HepG2 (cell line): ENCODE measurements around the gene FIZ1. TPM values are rescaled to one million over a fixed set of nuclear protein-coding genes. Genes with fewer than 3 reads are reported as not detected.

ENCODE experiments used
- ARNTL ChIP-seq: sonication (generic); formaldehyde crosslinking; IDR thresholded peaks from 2 replicates; pipeline ENCODE4 v1.4.0; 2020; ENCODE audit warnings: mild to moderate bottlenecking, missing genetic modification reagents
- BCL6 ChIP-seq: IDR thresholded peaks from 2 replicates; pipeline ENCODE4 v1.6.1; 2016; ENCODE audit warnings: missing genetic modification reagents, missing compliant biosample characterization
- FOXJ3 ChIP-seq: sonication (generic); formaldehyde crosslinking; IDR thresholded peaks from 2 replicates; pipeline ENCODE4 v1.4.0; 2020; ENCODE audit warnings: missing genetic modification reagents, mild to moderate bottlenecking, borderline replicate concordance
- FOXO1 ChIP-seq: sonication (generic); formaldehyde crosslinking; IDR thresholded peaks from 2 replicates; pipeline ENCODE4 v1.4.0; 2020; ENCODE audit warnings: missing genetic modification reagents
- NFE2L1 ChIP-seq: sonication (generic); formaldehyde crosslinking; IDR thresholded peaks from 2 replicates; pipeline ENCODE4 v1.4.0; 2020; ENCODE audit warnings: missing genetic modification reagents, mild to moderate bottlenecking, borderline replicate concordance
- SIX1 ChIP-seq: sonication (generic); formaldehyde crosslinking; IDR thresholded peaks from 2 replicates; pipeline ENCODE4 v1.4.0; 2020; ENCODE audit warnings: missing genetic modification reagents, borderline replicate concordance
- TBL1XR1 ChIP-seq: fragments of 150-350 bp; IDR thresholded peaks from 2 replicates; pipeline ENCODE4 v1.6.1; 2014; ENCODE audit warnings: borderline replicate concordance, low read length; ENCODE audit not compliant: partially characterized antibody
- ZFP62 ChIP-seq: sonication (generic); formaldehyde crosslinking; IDR thresholded peaks from 2 replicates; pipeline ENCODE4 v1.4.0; 2020; ENCODE audit warnings: missing genetic modification reagents
- ZNF430 ChIP-seq: sonication (generic); formaldehyde crosslinking; IDR thresholded peaks from 2 replicates; pipeline ENCODE4 v1.9.0; 2021; ENCODE audit warnings: mild to moderate bottlenecking, missing genetic modification reagents
- ZNF878 ChIP-seq: sonication (generic); formaldehyde crosslinking; IDR thresholded peaks from 2 replicates; pipeline ENCODE4 v1.8.1; 2023; ENCODE audit warnings: mild to moderate bottlenecking, missing genetic modification reagents, moderate library complexity
- polyA plus RNA-seq, 8 experiments: library from polyadenylated mRNA; depleted of rRNA in 3 of 8; stranded (reverse) in 7 of 8; unstranded in 1 of 8; fragments of >200 nt; fragmentation: Illumina TruSeq in 4 of 8; extraction: Trizol in 4 of 8; gene quantifications; 2 replicates each; pipeline versions ENCODE4 v1.2.1 to v1.2.3, GENCODE V29; 2011 to 2016; ENCODE audit warnings: low read depth in 4 of 8, missing spikeins in 1 of 8, mixed read lengths in 1 of 8; ENCODE audit not compliant: insufficient read depth in 1 of 8
- total RNA-seq, 5 experiments: library from RNA; depleted of rRNA; stranded (reverse); fragments of >200 nt; fragmentation: Illumina TruSeq; extraction: Trizol; gene quantifications; 2 replicates each; pipeline ENCODE4 v1.2.3, GENCODE V29; 2016; ENCODE audit warnings: low read depth in 1 of 5
- TF ChIP-seq, protein P1 (sequence below): IDR thresholded peaks from 2 replicates; pipeline ENCODE4 v1.6.1; 2016; ENCODE audit warnings: low read depth, missing genetic modification reagents, missing compliant biosample characterization
- TF ChIP-seq, protein P2 (sequence below): IDR thresholded peaks from 2 replicates; pipeline ENCODE4 v1.6.1; 2016; ENCODE audit warnings: mild to moderate bottlenecking, missing biosample characterization, missing genetic modification reagents
- TF ChIP-seq, protein P3 (sequence below): sonication (generic); formaldehyde crosslinking; IDR thresholded peaks from 2 replicates; pipeline ENCODE4 v1.5.0; 2020; ENCODE audit warnings: missing genetic modification reagents
- TF ChIP-seq, protein P4 (sequence below): sonication (generic); formaldehyde crosslinking; IDR thresholded peaks from 2 replicates; pipeline ENCODE4 v1.4.0; 2020; ENCODE audit warnings: missing genetic modification reagents
- TF ChIP-seq, protein P5 (sequence below): sonication (generic); formaldehyde crosslinking; IDR thresholded peaks from 2 replicates; pipeline ENCODE4 v1.4.0; 2020; ENCODE audit warnings: low read depth, mild to moderate bottlenecking, missing genetic modification reagents

FIZ1 gene
- total and polyA plus RNA-seq, 2 of the 13 experiments (the other 11 are each of a cell fraction or from before 2014, with no cell fraction given) = 3.6 to 5.9 TPM

DNA sequence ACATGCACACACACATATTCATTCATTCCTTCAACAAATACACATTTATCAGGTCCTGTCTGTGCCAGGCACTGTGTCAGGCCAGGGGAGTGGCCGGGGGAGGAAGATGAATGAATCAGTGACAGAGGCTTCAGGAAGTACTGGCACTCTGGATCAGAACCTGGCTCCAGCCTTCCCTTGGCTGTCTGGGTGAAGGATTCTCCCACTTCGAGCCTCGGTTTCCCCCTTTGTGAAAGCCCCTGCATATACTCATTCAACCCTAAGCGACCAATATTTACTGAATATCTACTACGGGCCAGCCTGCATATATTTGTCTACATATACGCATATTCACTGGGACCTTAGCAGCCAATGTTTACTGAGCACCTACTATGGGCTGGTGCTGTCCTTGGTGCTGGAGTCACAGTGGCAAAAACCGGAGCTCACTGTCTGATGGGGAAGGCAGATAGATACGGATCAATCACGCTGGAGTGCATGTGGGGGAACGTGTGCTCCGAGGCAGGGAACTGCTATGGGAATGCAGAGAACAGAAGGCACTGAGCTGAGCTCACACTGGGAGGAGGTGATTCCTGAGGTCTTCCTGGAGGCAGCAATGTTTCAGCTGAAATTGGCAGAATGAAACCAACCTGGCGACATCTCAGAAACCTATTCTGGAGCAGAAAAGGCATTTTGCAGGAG, 18.0 kb downstream of the FIZ1 start (continued):
- TF ChIP-seq, protein P1, sequence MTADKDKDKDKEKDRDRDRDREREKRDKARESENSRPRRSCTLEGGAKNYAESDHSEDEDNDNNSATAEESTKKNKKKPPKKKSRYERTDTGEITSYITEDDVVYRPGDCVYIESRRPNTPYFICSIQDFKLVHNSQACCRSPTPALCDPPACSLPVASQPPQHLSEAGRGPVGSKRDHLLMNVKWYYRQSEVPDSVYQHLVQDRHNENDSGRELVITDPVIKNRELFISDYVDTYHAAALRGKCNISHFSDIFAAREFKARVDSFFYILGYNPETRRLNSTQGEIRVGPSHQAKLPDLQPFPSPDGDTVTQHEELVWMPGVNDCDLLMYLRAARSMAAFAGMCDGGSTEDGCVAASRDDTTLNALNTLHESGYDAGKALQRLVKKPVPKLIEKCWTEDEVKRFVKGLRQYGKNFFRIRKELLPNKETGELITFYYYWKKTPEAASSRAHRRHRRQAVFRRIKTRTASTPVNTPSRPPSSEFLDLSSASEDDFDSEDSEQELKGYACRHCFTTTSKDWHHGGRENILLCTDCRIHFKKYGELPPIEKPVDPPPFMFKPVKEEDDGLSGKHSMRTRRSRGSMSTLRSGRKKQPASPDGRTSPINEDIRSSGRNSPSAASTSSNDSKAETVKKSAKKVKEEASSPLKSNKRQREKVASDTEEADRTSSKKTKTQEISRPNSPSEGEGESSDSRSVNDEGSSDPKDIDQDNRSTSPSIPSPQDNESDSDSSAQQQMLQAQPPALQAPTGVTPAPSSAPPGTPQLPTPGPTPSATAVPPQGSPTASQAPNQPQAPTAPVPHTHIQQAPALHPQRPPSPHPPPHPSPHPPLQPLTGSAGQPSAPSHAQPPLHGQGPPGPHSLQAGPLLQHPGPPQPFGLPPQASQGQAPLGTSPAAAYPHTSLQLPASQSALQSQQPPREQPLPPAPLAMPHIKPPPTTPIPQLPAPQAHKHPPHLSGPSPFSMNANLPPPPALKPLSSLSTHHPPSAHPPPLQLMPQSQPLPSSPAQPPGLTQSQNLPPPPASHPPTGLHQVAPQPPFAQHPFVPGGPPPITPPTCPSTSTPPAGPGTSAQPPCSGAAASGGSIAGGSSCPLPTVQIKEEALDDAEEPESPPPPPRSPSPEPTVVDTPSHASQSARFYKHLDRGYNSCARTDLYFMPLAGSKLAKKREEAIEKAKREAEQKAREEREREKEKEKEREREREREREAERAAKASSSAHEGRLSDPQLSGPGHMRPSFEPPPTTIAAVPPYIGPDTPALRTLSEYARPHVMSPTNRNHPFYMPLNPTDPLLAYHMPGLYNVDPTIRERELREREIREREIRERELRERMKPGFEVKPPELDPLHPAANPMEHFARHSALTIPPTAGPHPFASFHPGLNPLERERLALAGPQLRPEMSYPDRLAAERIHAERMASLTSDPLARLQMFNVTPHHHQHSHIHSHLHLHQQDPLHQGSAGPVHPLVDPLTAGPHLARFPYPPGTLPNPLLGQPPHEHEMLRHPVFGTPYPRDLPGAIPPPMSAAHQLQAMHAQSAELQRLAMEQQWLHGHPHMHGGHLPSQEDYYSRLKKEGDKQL (CRISPR knock-in tag) = no peak
- TF ChIP-seq BCL6 (CRISPR knock-in tag) = no peak
- no peak for TF ChIP-seq FOXO1 (CRISPR knock-in tag)
- TF ChIP-seq, protein P2, sequence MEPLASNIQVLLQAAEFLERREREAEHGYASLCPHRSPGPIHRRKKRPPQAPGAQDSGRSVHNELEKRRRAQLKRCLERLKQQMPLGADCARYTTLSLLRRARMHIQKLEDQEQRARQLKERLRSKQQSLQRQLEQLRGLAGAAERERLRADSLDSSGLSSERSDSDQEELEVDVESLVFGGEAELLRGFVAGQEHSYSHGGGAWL (CRISPR knock-in tag) = 0 out of 2 replicates have a peak, but pooled peaks have one; percentile 42
- TF ChIP-seq ZNF430 (CRISPR knock-in tag) = no peak
- 0 out of 2 replicates have a peak, but pooled peaks have one; percentile 25 for TF ChIP-seq ZNF878 (CRISPR knock-in tag)
- no peak for TF ChIP-seq NFE2L1
- TF ChIP-seq, protein P3, sequence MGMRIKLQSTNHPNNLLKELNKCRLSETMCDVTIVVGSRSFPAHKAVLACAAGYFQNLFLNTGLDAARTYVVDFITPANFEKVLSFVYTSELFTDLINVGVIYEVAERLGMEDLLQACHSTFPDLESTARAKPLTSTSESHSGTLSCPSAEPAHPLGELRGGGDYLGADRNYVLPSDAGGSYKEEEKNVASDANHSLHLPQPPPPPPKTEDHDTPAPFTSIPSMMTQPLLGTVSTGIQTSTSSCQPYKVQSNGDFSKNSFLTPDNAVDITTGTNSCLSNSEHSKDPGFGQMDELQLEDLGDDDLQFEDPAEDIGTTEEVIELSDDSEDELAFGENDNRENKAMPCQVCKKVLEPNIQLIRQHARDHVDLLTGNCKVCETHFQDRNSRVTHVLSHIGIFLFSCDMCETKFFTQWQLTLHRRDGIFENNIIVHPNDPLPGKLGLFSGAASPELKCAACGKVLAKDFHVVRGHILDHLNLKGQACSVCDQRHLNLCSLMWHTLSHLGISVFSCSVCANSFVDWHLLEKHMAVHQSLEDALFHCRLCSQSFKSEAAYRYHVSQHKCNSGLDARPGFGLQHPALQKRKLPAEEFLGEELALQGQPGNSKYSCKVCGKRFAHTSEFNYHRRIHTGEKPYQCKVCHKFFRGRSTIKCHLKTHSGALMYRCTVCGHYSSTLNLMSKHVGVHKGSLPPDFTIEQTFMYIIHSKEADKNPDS = no peak
- TF ChIP-seq ARNTL (CRISPR knock-in tag) = 0 out of 2 replicates have a peak, but pooled peaks have one; percentile 47
- no peak for TF ChIP-seq TBL1XR1
- TF ChIP-seq FOXJ3 (CRISPR knock-in tag) = no peak
- TF ChIP-seq SIX1 (CRISPR knock-in tag) = 0 out of 2 replicates have a peak, but pooled peaks have one; percentile 20
- TF ChIP-seq ZFP62 (CRISPR knock-in tag) = no peak
- TF ChIP-seq, protein P4, sequence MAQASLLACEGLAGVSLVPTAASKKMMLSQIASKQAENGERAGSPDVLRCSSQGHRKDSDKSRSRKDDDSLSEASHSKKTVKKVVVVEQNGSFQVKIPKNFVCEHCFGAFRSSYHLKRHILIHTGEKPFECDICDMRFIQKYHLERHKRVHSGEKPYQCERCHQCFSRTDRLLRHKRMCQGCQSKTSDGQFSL = no peak
- TF ChIP-seq, protein P5, sequence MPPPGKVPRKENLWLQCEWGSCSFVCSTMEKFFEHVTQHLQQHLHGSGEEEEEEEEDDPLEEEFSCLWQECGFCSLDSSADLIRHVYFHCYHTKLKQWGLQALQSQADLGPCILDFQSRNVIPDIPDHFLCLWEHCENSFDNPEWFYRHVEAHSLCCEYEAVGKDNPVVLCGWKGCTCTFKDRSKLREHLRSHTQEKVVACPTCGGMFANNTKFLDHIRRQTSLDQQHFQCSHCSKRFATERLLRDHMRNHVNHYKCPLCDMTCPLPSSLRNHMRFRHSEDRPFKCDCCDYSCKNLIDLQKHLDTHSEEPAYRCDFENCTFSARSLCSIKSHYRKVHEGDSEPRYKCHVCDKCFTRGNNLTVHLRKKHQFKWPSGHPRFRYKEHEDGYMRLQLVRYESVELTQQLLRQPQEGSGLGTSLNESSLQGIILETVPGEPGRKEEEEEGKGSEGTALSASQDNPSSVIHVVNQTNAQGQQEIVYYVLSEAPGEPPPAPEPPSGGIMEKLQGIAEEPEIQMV (CRISPR knock-in tag) = no peak
